Stimulated activated CD4-positive, alpha-beta T cell treated with anti-CD3 and anti-CD28 coated beads, Interleukin-15, amount 100 ng/mL, for 24 hours (primary cell): ENCODE results near the gene SHLD1.

Source experiments
- DNase-seq: peaks from one replicate; pipeline ENCODE4 v3.0.0-alpha.2; 2020

Gene SHLD1

DNA sequence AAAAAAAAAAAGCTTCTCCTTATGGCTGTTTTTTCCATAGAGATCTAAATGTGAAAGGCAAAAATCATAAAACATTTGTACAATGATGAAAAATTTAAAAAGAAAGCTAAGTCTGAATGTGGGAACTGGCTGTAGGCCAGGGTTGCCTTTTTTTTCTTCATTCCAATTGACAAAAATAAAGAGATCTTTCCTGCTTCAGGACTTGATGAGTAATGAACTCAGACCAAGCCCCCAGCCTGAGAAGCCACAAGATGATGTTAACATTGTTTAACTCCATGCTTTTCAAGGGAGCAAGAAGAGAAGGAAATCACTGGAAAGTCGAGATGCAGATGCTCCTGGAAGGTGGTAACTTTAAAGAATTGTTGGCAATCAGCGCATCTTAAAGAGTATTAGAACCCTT, 158.8 kb downstream of the SHLD1 start:
- no peak for DNase-seq

DNA sequence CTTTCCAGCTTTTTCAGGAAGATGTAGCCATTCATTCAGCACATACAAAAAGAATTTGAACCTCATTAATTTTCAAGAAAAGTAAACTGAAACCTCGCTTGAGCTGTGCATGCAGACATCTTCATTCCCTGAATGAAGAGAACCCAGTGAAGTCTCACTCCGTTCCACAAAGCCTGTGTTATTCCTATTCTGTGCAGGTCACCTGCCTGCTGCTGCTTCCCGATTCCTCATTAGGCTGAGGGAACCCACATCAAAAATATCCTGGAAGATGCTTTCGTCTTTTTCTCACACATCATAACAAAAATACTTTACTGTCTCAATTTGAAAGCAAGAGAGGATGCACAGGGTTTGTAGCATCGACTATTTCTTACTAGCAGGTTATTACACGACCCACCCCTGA, 160.0 kb downstream of the SHLD1 start:
- no peak for DNase-seq

DNA sequence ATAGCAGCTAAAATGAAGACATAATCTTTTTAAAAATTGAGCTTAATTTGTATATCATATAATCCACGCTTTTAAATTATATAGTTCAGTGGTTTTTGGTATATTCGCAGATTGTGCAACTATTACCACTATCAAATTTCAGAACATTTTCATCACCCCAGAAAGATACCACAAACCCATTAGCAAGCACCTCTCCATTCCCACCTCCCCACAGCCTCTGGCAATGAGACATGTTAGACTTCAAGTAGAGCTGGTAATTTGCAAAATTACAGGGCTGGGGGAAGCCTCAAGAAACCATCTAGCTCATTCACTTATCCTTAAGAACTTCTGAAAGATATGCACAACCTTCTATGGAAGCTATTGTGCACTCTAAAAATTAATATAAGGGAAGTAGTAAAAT, 163.0 kb downstream of the SHLD1 start:
- no peak for DNase-seq
